Caco-2 (cell line): ENCODE data around the gene FOXP1. TPM values are rescaled to one million over a fixed set of nuclear protein-coding genes. Genes with fewer than 3 reads are reported as not detected.

Experiments used
- BruUV-seq: library from RNA; stranded (reverse); fragments of 400-500 nt; replicated peaks from 2 replicates; lab custom pipeline; 2021; lab: Mats Ljungman, UMichigan
- CTCF ChIA-PET: fragments of 300-600 bp; sonication (Branson Sonifier 250); formaldehyde crosslinking; loops from one replicate; lab custom pipeline; 2022; ENCODE audit warnings: antibody characterized with exemption; lab: Charles Lee
- POLR2A ChIA-PET: fragments of 300-600 bp; sonication (Branson Sonifier 250); formaldehyde crosslinking; loops from one replicate; lab custom pipeline; 2022; ENCODE audit warnings: antibody characterized with exemption; lab: Charles Lee
- DNase-seq, 2 experiments: peaks; one replicate each; pipeline versions ENCODE4 v3.0.0 to v3.0.0-alpha.2; 2020 to 2022
- H3K27me3 ChIP-seq: replicated peaks from 2 replicates; pipeline ENCODE4 v1.6.0; 2011; ENCODE audit warnings: low read length; ENCODE audit not compliant: control insufficient read depth, insufficient read depth
- H3K36me3 ChIP-seq: 2 replicates; pipeline ENCODE4 v1.5.1; 2011; ENCODE audit warnings: low read length; ENCODE audit not compliant: control insufficient read depth, insufficient read depth
- H3K4me1 ChIP-seq: fragments of 250-450 bp; sonication (Bioruptor Pico); 2 replicates; pipeline ENCODE4 v1.5.1; 2020; ENCODE audit warnings: mild to moderate bottlenecking
- H3K4me3 ChIP-seq: 2 replicates; pipeline ENCODE4 v1.5.1; 2011; ENCODE audit warnings: low read depth, mild to moderate bottlenecking, control low read depth, low read length
- H3K9me3 ChIP-seq: fragments of 250-450 bp; sonication (Bioruptor Pico); 2 replicates; pipeline ENCODE4 v1.5.1; 2020; ENCODE audit warnings: mild to moderate bottlenecking, moderate library complexity
- H3K27ac Mint-ChIP-seq: one replicate; pipeline ENCODE4 v1.8.0; 2022; ENCODE audit warnings: mixed read lengths; ENCODE audit not compliant: unreplicated experiment
- H3K27me3 Mint-ChIP-seq: one replicate; pipeline ENCODE4 v1.8.0; 2022; ENCODE audit warnings: mixed read lengths; ENCODE audit not compliant: insufficient read depth, unreplicated experiment
- H3K36me3 Mint-ChIP-seq: one replicate; pipeline ENCODE4 v1.8.0; 2022; ENCODE audit warnings: mild to moderate bottlenecking, mixed read lengths; ENCODE audit not compliant: insufficient read depth, unreplicated experiment
- H3K4me1 Mint-ChIP-seq: one replicate; pipeline ENCODE4 v1.8.0; 2022; ENCODE audit warnings: low read depth, mixed read lengths; ENCODE audit not compliant: unreplicated experiment
- H3K4me3 Mint-ChIP-seq: one replicate; pipeline ENCODE4 v1.8.0; 2022; ENCODE audit warnings: mild to moderate bottlenecking, moderate library complexity, mixed read lengths; ENCODE audit not compliant: unreplicated experiment
- H3K9me3 Mint-ChIP-seq: one replicate; pipeline ENCODE4 v1.8.0; 2022; ENCODE audit warnings: mixed read lengths; ENCODE audit not compliant: unreplicated experiment
- intact Hi-C: fragments of 100-400 bp; cut with micrococcal nuclease; formaldehyde crosslinking; loops from one replicate; pipeline ENCODE4 v1.10.0; 2022; ENCODE audit not compliant: unreplicated experiment
- total RNA-seq: library from RNA; stranded (reverse); gene quantifications from 2 replicates; pipeline ENCODE4 v1.2.3, GENCODE V29; 2022
- TF ChIP-seq, protein P1 (sequence below), 2 experiments: fragments of 200-600 bp in 1 of 2; IDR thresholded peaks; 1 replicate in 1 of 2; 2 replicates in 1 of 2; pipeline versions ENCODE4 v1.5.1 to v1.8.0; 2011 to 2022; ENCODE audit warnings: antibody characterized with exemption in 1 of 2, control low read depth in 1 of 2, inconsistent platforms in 1 of 2, low read depth in 1 of 2, low read length in 1 of 2, mild to moderate bottlenecking in 1 of 2, moderate library complexity in 1 of 2; ENCODE audit not compliant: insufficient read depth in 1 of 2, severe bottlenecking in 1 of 2, unreplicated experiment in 1 of 2

FOXP1 gene
- total RNA-seq, 1 experiment from 2014 or later: 131 TPM

DNA sequence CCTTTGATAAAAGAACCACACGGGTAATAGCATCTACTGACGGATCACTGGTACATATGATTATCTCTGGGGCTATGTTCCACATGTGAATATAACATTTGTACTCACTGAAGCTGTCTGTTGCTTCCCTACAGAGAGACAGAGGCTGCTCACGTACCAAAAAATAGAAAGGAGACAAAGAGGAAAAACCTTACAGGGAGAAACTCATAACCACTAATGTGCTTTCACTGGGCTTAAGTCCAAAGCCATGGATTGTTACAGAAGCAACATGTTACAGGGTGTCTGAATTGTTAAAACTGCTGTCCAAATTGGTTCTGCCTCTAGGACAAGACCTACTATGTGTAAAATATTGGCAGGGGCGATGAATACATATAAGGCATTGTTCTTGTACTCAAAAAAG lies 311.9 kb downstream of the FOXP1 start:
- intact Hi-C loops: no loop called here
- H3K9me3 ChIP-seq: no peaks in the 10 kb centered on the region
- Mint-ChIP-seq H3K9me3 (no peaks in the 10 kb centered on the region), H3K36me3 (peaks cover 12% of the 10 kb centered on the region), H3K27me3 (no peaks in the 10 kb centered on the region), H3K4me3 (no peak overlapping the region), H3K27ac (no peak overlapping the region), H3K4me1 (peaks cover 24% of the 10 kb centered on the region)
- TF ChIP-seq, protein P1, sequence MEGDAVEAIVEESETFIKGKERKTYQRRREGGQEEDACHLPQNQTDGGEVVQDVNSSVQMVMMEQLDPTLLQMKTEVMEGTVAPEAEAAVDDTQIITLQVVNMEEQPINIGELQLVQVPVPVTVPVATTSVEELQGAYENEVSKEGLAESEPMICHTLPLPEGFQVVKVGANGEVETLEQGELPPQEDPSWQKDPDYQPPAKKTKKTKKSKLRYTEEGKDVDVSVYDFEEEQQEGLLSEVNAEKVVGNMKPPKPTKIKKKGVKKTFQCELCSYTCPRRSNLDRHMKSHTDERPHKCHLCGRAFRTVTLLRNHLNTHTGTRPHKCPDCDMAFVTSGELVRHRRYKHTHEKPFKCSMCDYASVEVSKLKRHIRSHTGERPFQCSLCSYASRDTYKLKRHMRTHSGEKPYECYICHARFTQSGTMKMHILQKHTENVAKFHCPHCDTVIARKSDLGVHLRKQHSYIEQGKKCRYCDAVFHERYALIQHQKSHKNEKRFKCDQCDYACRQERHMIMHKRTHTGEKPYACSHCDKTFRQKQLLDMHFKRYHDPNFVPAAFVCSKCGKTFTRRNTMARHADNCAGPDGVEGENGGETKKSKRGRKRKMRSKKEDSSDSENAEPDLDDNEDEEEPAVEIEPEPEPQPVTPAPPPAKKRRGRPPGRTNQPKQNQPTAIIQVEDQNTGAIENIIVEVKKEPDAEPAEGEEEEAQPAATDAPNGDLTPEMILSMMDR (IDR thresholded peaks at IDR 0.05; ENCODE audit: insufficient read depth in 1 of 2, low read depth in 1 of 2, low read length in 1 of 2, severe bottlenecking in 1 of 2, unreplicated experiment in 1 of 2): no peak
- H3K27me3 ChIP-seq: no peaks in the 10 kb centered on the region
- H3K36me3 ChIP-seq: no peaks in the 10 kb centered on the region
- ChIA-PET POLR2A (no interaction called here), CTCF (no interaction called here)
- H3K4me3 ChIP-seq: no peak overlapping the region
- no peak for DNase-seq
- BruUV-seq: no TSS peak
- peaks cover 8% of the 10 kb centered on the region; the same call in 1 of the 2 replicates for H3K4me1 ChIP-seq

DNA sequence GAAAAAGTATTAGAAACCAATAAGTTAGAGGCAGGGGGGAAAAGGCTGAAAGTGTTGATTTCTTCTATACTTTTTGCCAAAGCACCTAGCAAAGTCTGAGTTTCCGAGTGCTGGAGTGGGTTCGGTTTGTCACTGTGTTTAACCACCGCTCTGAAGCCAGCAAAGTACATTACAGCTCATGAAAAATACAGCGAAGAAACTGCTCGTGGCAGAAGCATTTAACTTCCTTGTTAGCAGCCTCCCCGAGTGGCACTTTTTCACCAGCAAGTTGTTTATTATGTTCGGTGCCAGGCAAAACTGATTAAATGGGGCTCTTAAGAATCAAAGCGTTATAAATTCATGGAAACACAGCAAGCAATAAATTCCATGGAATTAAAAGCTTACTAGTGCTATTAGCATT lies 313.6 kb downstream of the FOXP1 start:
- H3K36me3 ChIP-seq: no peaks in the 10 kb centered on the region
- no TSS peak for BruUV-seq
- CTCF ChIA-PET: no interaction called here
- Mint-ChIP-seq H3K27ac (no peak overlapping the region), H3K27me3 (no peaks in the 10 kb centered on the region), H3K4me1 (peaks cover 18% of the 10 kb centered on the region), H3K9me3 (no peaks in the 10 kb centered on the region), H3K36me3 (peaks cover 15% of the 10 kb centered on the region), H3K4me3 (no peak overlapping the region)
- TF ChIP-seq, protein P1 (IDR thresholded peaks at IDR 0.05; ENCODE audit: insufficient read depth in 1 of 2, low read depth in 1 of 2, low read length in 1 of 2, severe bottlenecking in 1 of 2, unreplicated experiment in 1 of 2): no peak
- H3K9me3 ChIP-seq: no peaks in the 10 kb centered on the region
- no peaks in the 10 kb centered on the region for H3K27me3 ChIP-seq
- intact Hi-C loops: no loop called here
- H3K4me3 ChIP-seq: no peak overlapping the region
- no peak for DNase-seq
- H3K4me1 ChIP-seq: peaks cover 7% of the 10 kb centered on the region
- POLR2A ChIA-PET: interaction anchor here (0.6 kb wide), 1 partner anchor 14 kb away, joined by 3 read pairs; no protein-coding TSS in a partner anchor

DNA sequence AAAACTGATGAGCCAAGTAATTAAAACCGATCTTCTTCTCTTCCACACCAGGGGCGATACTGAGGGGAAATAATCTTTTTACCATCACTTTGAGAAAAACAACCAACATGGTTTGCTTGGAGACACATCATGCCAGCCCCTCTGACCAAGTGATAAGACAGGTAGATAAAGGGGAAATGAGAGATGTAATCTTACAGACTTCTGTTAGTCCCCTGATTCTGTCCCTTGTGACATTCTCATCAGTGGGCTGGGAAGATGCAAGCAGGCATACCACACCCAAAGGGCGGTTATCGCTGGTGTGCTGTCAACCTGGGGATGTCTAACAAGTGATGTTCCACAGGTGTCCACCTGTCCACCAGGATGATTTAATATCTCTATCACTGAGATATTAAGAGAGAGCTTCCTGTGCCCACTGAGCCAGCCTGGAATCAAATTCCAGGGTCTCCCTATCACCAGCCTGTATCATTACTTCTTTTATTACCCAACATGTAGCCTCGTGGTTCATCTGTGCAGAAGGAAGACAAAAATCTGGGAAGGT lies 315.0 kb downstream of the FOXP1 start:
- intact Hi-C loops: no loop called here
- ChIA-PET CTCF (no interaction called here), POLR2A (no interaction called here)
- Histone ChIP-seq H3K36me3 (no peaks in the 10 kb centered on the region), H3K4me1 (peaks cover 17% of the 10 kb centered on the region), H3K9me3 (no peaks in the 10 kb centered on the region), H3K4me3 (no peak overlapping the region), H3K27me3 (no peaks in the 10 kb centered on the region)
- no TSS peak for BruUV-seq
- TF ChIP-seq, protein P1 (IDR thresholded peaks at IDR 0.05; ENCODE audit: insufficient read depth in 1 of 2, low read depth in 1 of 2, low read length in 1 of 2, severe bottlenecking in 1 of 2, unreplicated experiment in 1 of 2): no peak
- peaks cover 27% of the 10 kb centered on the region for H3K4me1 Mint-ChIP-seq
- no peaks in the 10 kb centered on the region for H3K27me3 Mint-ChIP-seq
- H3K9me3 Mint-ChIP-seq: no peaks in the 10 kb centered on the region
- no peak for DNase-seq
- no peak overlapping the region for H3K27ac Mint-ChIP-seq
- no peak overlapping the region for H3K4me3 Mint-ChIP-seq
- H3K36me3 Mint-ChIP-seq: peaks cover 15% of the 10 kb centered on the region
